GM12891 (cell line): ENCODE measurements around the gene PAX8.

ENCODE experiments used
- POLR2AphosphoS5 ChIP-seq: IDR thresholded peaks from 2 replicates; pipeline ENCODE4 v1.6.1; 2011; ENCODE audit warnings: low read depth, low read length, control low read depth
- TAF1 ChIP-seq: IDR thresholded peaks from 2 replicates; pipeline ENCODE4 v1.6.1; 2011; ENCODE audit warnings: low read depth, low read length, control low read depth

- no peak for TF ChIP-seq POLR2AphosphoS5
- TF ChIP-seq TAF1 = no peak
Measured at GRCh38 chr2:113224647-113225236, 54.0 kb downstream of the PAX8 start.
